Measurements from ENCODE around the gene SEC61G.

SEC61G gene

DNA sequence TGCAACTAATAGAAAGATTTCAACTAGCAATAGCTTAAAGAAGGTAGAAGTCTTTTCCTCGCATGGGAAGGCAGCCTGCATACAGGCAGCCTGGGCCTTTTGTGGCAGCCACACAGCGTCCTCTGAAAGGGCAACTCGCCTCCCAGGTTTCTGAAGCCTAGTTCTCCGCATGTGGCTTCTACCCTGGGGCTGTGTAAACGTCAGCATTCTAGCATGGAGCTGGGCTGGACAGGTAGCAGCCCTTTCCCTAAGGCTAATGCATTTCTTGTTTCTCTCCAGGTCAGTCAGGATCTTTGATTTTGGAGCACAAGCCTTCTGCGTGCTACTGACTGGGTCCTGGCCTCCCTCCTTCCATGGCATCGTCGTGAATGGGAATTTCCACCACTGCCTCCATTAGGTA is 23.8 kb upstream of the SEC61G start:
- H3K4me1 ChIP-seq (ENCODE audit: control insufficient read depth, insufficient read depth, low read length): no peaks in the 10 kb centered on the region
- no peaks in the 10 kb centered on the region for H3K27me3 ChIP-seq (replicated peaks; ENCODE audit: control insufficient read depth, insufficient read depth, low read length)
- H3K9me3 ChIP-seq (ENCODE audit: control insufficient read depth, low read length): no peaks in the 10 kb centered on the region
- H3K36me3 ChIP-seq (ENCODE audit: control insufficient read depth, insufficient read depth, low read length, severe bottlenecking): no peaks in the 10 kb centered on the region
- DNase-seq (ENCODE audit: low read depth): no peak
- no peak overlapping the region for H3K9ac ChIP-seq (ENCODE audit: low read length)
- H3K4me3 ChIP-seq (ENCODE audit: low read length): no peak overlapping the region

DNA sequence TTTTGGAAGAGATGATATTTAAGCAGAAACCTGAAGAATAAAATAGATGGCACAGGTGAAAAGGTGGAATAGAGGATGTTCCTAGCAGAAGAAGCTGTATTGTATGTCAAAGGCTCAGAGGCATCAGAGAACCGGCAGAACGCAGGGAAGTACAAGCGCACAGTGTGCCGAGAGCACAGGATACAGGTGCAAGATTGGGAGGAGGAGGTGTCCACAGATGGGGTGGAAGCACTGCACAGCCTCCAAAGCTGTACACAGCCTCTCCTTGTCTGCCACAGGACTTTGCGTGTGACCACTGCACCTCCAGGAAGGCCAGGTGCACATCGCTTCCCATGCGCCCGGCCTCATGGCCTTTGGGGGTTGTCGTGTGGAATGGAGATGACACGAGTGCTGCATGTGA is 23.3 kb upstream of the SEC61G start:
- no peak overlapping the region for H3K9ac ChIP-seq (ENCODE audit: low read length)
- no peaks in the 10 kb centered on the region for H3K27me3 ChIP-seq (replicated peaks; ENCODE audit: control insufficient read depth, insufficient read depth, low read length)
- H3K4me1 ChIP-seq (ENCODE audit: control insufficient read depth, insufficient read depth, low read length): no peaks in the 10 kb centered on the region
- no peak overlapping the region for H3K4me3 ChIP-seq (ENCODE audit: low read length)
- H3K36me3 ChIP-seq (ENCODE audit: control insufficient read depth, insufficient read depth, low read length, severe bottlenecking): no peaks in the 10 kb centered on the region
- H3K9me3 ChIP-seq (ENCODE audit: control insufficient read depth, low read length): no peaks in the 10 kb centered on the region
- DNase-seq (ENCODE audit: low read depth): no peak

DNA sequence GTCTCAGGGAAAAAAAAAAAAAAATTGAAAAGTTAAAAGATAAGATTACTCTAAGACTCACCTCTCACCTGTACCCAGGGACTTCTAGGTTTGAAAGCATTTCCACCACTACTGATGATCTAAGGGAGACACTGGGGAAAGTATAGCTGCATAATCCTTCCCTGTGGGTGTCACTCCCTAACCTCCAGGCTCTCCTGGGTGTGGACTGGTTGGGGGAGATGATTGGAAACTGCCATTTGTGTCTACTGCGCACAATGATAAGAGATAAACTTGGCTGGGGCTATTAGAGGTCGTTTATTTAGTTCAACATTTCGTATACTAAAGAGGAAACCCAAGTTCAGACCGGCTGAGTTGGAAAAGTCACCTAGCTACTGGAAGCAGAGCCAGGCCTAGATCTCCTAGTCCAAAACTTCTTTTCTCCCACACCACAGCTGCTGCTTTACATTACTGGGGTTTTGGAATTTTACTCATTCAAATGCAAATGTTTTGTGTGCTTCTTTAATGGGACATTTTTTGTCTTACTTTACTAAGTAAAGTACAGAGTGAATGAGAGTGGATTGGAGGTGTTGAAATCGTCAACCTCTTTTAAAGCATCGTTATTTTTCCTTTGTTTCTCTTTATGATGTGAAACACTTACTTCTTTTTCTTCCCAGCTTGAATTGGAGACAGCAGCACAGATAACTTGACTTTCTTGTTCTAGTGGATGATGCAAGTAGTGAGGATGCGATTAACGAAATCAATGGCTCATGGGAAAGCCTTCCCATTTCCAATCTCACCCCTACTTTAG is 22.3 kb upstream of the SEC61G start:
- Histone ChIP-seq H3K4me1 (ENCODE audit: control insufficient read depth, insufficient read depth, low read length) (no peaks in the 10 kb centered on the region), H3K9ac (ENCODE audit: low read length) (no peak overlapping the region), H3K9me3 (ENCODE audit: control insufficient read depth, low read length) (no peaks in the 10 kb centered on the region), H3K36me3 (ENCODE audit: control insufficient read depth, insufficient read depth, low read length, severe bottlenecking) (no peaks in the 10 kb centered on the region), H3K4me3 (ENCODE audit: low read length) (no peak overlapping the region), H3K27me3 (replicated peaks; ENCODE audit: control insufficient read depth, insufficient read depth, low read length) (no peaks in the 10 kb centered on the region)
- DNase-seq (ENCODE audit: low read depth): no peak

DNA sequence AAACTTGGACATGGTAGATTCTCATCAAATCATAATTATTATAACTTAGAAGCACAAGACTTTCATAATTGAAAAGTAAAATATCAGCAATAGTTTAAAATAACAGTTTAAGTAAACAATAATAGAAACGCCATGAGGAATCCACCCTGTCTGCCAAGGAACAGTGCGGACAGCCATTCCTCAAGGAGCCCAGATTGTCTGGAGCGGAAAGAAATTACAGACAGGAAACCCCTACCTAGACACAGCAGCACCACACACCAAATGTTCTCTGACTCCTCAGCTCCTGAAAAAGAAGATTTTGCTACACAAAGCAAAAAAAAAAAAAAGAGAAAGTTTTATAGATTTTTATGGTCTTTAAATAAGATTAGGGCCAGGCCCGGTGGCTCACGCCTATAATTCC is 21.5 kb upstream of the SEC61G start:
- Histone ChIP-seq H3K27me3 (replicated peaks; ENCODE audit: control insufficient read depth, insufficient read depth, low read length) (no peaks in the 10 kb centered on the region), H3K4me1 (ENCODE audit: control insufficient read depth, insufficient read depth, low read length) (no peaks in the 10 kb centered on the region), H3K9me3 (ENCODE audit: control insufficient read depth, low read length) (no peaks in the 10 kb centered on the region), H3K36me3 (ENCODE audit: control insufficient read depth, insufficient read depth, low read length, severe bottlenecking) (no peaks in the 10 kb centered on the region), H3K4me3 (ENCODE audit: low read length) (no peak overlapping the region), H3K9ac (ENCODE audit: low read length) (no peak overlapping the region)
- DNase-seq (ENCODE audit: low read depth): no peak

GRCh38 chr7:54778696-54779540 is 19.9 kb upstream of the SEC61G start:
- DNase-seq (ENCODE audit: low read depth): no peak
- Histone ChIP-seq H3K9me3 (ENCODE audit: control insufficient read depth, low read length) (no peaks in the 10 kb centered on the region), H3K9ac (ENCODE audit: low read length) (no peak overlapping the region), H3K36me3 (ENCODE audit: control insufficient read depth, insufficient read depth, low read length, severe bottlenecking) (no peaks in the 10 kb centered on the region), H3K4me3 (ENCODE audit: low read length) (no peak overlapping the region), H3K4me1 (ENCODE audit: control insufficient read depth, insufficient read depth, low read length) (no peaks in the 10 kb centered on the region), H3K27me3 (replicated peaks; ENCODE audit: control insufficient read depth, insufficient read depth, low read length) (no peaks in the 10 kb centered on the region)

GRCh38 chr7:54778166-54778565 is 19.2 kb upstream of the SEC61G start:
- no peak overlapping the region for H3K9ac ChIP-seq (ENCODE audit: low read length)
- no peaks in the 10 kb centered on the region for H3K27me3 ChIP-seq (replicated peaks; ENCODE audit: control insufficient read depth, insufficient read depth, low read length)
- H3K36me3 ChIP-seq (ENCODE audit: control insufficient read depth, insufficient read depth, low read length, severe bottlenecking): no peaks in the 10 kb centered on the region
- H3K4me3 ChIP-seq (ENCODE audit: low read length): no peak overlapping the region
- DNase-seq (ENCODE audit: low read depth): no peak
- H3K9me3 ChIP-seq (ENCODE audit: control insufficient read depth, low read length): no peaks in the 10 kb centered on the region
- H3K4me1 ChIP-seq (ENCODE audit: control insufficient read depth, insufficient read depth, low read length): no peaks in the 10 kb centered on the region

- no peak overlapping the region for H3K9ac ChIP-seq (ENCODE audit: low read length)
- H3K4me1 ChIP-seq (ENCODE audit: control insufficient read depth, insufficient read depth, low read length): no peaks in the 10 kb centered on the region
These were observed 16.1 kb upstream of the SEC61G start for GRCh38 chr7:54774785-54775740.

GRCh38 chr7:54773472-54774399 is 14.7 kb upstream of the SEC61G start:
- no peaks in the 10 kb centered on the region for H3K36me3 ChIP-seq (ENCODE audit: control insufficient read depth, insufficient read depth, low read length, severe bottlenecking)
- H3K4me3 ChIP-seq (ENCODE audit: low read length): peak overlapping the region; percentile 84
- DNase-seq (ENCODE audit: low read depth): peak; percentile 92
- no peaks in the 10 kb centered on the region for H3K4me1 ChIP-seq (ENCODE audit: control insufficient read depth, insufficient read depth, low read length)
- no peaks in the 10 kb centered on the region for H3K27me3 ChIP-seq (replicated peaks; ENCODE audit: control insufficient read depth, insufficient read depth, low read length)
- H3K9ac ChIP-seq (ENCODE audit: low read length): peak overlapping the region; percentile 64
- H3K9me3 ChIP-seq (ENCODE audit: control insufficient read depth, low read length): no peaks in the 10 kb centered on the region

More at GRCh38 chr7:54774785-54775740, 16.1 kb upstream of the SEC61G start:
- DNase-seq (ENCODE audit: low read depth): no peak
- Histone ChIP-seq H3K4me3 (ENCODE audit: low read length) (no peak overlapping the region), H3K27me3 (replicated peaks; ENCODE audit: control insufficient read depth, insufficient read depth, low read length) (no peaks in the 10 kb centered on the region), H3K36me3 (ENCODE audit: control insufficient read depth, insufficient read depth, low read length, severe bottlenecking) (no peaks in the 10 kb centered on the region), H3K9me3 (ENCODE audit: control insufficient read depth, low read length) (no peaks in the 10 kb centered on the region)

GRCh38 chr7:54769203-54769602 is 10.2 kb upstream of the SEC61G start:
- no peak for DNase-seq (ENCODE audit: low read depth)
- H3K27me3 ChIP-seq (replicated peaks; ENCODE audit: control insufficient read depth, insufficient read depth, low read length): no peaks in the 10 kb centered on the region

GRCh38 chr7:54764861-54765260 is 5.8 kb upstream of the SEC61G start:
- no peaks in the 10 kb centered on the region for H3K36me3 ChIP-seq (ENCODE audit: control insufficient read depth, insufficient read depth, low read length, severe bottlenecking)
- no peak overlapping the region for H3K4me3 ChIP-seq (ENCODE audit: low read length)
- no peaks in the 10 kb centered on the region for H3K27me3 ChIP-seq (replicated peaks; ENCODE audit: control insufficient read depth, insufficient read depth, low read length)
- no peak for DNase-seq (ENCODE audit: low read depth)
- H3K9me3 ChIP-seq (ENCODE audit: control insufficient read depth, low read length): no peaks in the 10 kb centered on the region
- H3K9ac ChIP-seq (ENCODE audit: low read length): no peak overlapping the region
- peaks cover 5% of the 10 kb centered on the region for H3K4me1 ChIP-seq (ENCODE audit: control insufficient read depth, insufficient read depth, low read length)

More at GRCh38 chr7:54769203-54769602, 10.2 kb upstream of the SEC61G start:
- Histone ChIP-seq H3K9me3 (ENCODE audit: control insufficient read depth, low read length) (no peaks in the 10 kb centered on the region), H3K9ac (ENCODE audit: low read length) (no peak overlapping the region), H3K4me3 (ENCODE audit: low read length) (no peak overlapping the region), H3K36me3 (ENCODE audit: control insufficient read depth, insufficient read depth, low read length, severe bottlenecking) (no peaks in the 10 kb centered on the region), H3K4me1 (ENCODE audit: control insufficient read depth, insufficient read depth, low read length) (no peaks in the 10 kb centered on the region)
